Nucleus accumbens (tissue), 56 donors: ENCODE data around the gene PDGFD.

Experiments
- DNase-seq, 56 donors: peaks; one replicate each; lab custom pipeline; 2025; lab: John Stamatoyannopoulos, UW

Gene PDGFD

GRCh38 chr11:103863497-103863896, 300.4 kb downstream of the PDGFD start:
- DNase-seq, result no peak

- DNase-seq, result no peak
Measured at GRCh38 chr11:103862802-103863174, 301.2 kb downstream of the PDGFD start.

- DNase-seq, result no peak
Measured at GRCh38 chr11:103862094-103862801, 301.7 kb downstream of the PDGFD start.
